GM18868 (cell line): ENCODE measurements around the gene RCSD1.

Experiments
- ATAC-seq: cut with Tn5 transposase; IDR thresholded peaks from one replicate; pipeline ENCODE4 v1.9.1; 2021; ENCODE audit warnings: mild to moderate bottlenecking, moderate library complexity; ENCODE audit not compliant: unreplicated experiment

Gene RCSD1

GRCh38 chr1:167617153-167618147 lies 12.6 kb upstream of the RCSD1 start:
- peak; percentile 80 for ATAC-seq

- ATAC-seq = no peak
These were observed 11.7 kb upstream of the RCSD1 start for GRCh38 chr1:167618366-167618765.

- ATAC-seq = no peak
These were observed 11.2 kb upstream of the RCSD1 start for GRCh38 chr1:167618789-167619188.

GRCh38 chr1:167620002-167620401 lies 10.0 kb upstream of the RCSD1 start:
- ATAC-seq = no peak

GRCh38 chr1:167621780-167622313 lies 8.2 kb upstream of the RCSD1 start:
- ATAC-seq = no peak

GRCh38 chr1:167623951-167624350 lies 6.1 kb upstream of the RCSD1 start:
- ATAC-seq = no peak

GRCh38 chr1:167625040-167625823 lies 4.8 kb upstream of the RCSD1 start:
- no peak for ATAC-seq

- peak; percentile 21 for ATAC-seq
These were observed 2.5 kb upstream of the RCSD1 start for GRCh38 chr1:167627615-167627864.

- peak; percentile 68 for ATAC-seq
These were observed 2.0 kb upstream of the RCSD1 start for GRCh38 chr1:167627865-167628641.

- ATAC-seq = no peak
These were observed 1.1 kb upstream of the RCSD1 start for GRCh38 chr1:167628741-167629515.

GRCh38 chr1:167630568-167631385 lies 745 bp downstream of the RCSD1 start:
- ATAC-seq = peak; percentile 22

- ATAC-seq = no peak
These were observed 1.4 kb downstream of the RCSD1 start for GRCh38 chr1:167631386-167631935.

- no peak for ATAC-seq
These were observed 2.0 kb downstream of the RCSD1 start for GRCh38 chr1:167631936-167632614.

- no peak for ATAC-seq
These were observed 3.4 kb downstream of the RCSD1 start for GRCh38 chr1:167633258-167633944.

- no peak for ATAC-seq
These were observed 4.4 kb downstream of the RCSD1 start for GRCh38 chr1:167634435-167634834.

- no peak for ATAC-seq
These were observed 5.2 kb downstream of the RCSD1 start for GRCh38 chr1:167635156-167635648.

- ATAC-seq = no peak
These were observed 5.9 kb downstream of the RCSD1 start for GRCh38 chr1:167635941-167636340.

- no peak for ATAC-seq
These were observed 8.0 kb downstream of the RCSD1 start for GRCh38 chr1:167638064-167638463.
